WTC11 (cell line): ENCODE data around the gene IGLL1. TPM values are rescaled to one million over a fixed set of nuclear protein-coding genes. Genes with fewer than 3 reads are reported as not detected.

ENCODE experiments used
- ATAC-seq: fragments of 200-7000 bp; cut with Tn5 transposase; 2 replicates; pipeline ENCODE4 v1.10.0; 2021; ENCODE audit warnings: mild to moderate bottlenecking, moderate library complexity
- CTCF ChIA-PET: fragments of 300-600 bp; sonication (Branson Sonifier 250); formaldehyde crosslinking; loops from one replicate; lab custom pipeline; 2021; ENCODE audit warnings: antibody characterized with exemption; lab: Charles Lee
- POLR2A ChIA-PET: fragments of 350-600 bp; sonication (Branson Sonifier 250); formaldehyde crosslinking; loops from one replicate; lab custom pipeline; 2021; ENCODE audit warnings: antibody characterized with exemption; lab: Charles Lee
- DNase-seq: peaks from one replicate; pipeline ENCODE4 v3.0.0; 2021; ENCODE audit warnings: low spot score
- H3K27ac Mint-ChIP-seq: 2 replicates; pipeline ENCODE4 v1.8.0; 2021; ENCODE audit warnings: mixed read lengths
- H3K27me3 Mint-ChIP-seq: 2 replicates; pipeline ENCODE4 v1.8.0; 2021; ENCODE audit warnings: low read depth, mild to moderate bottlenecking, moderate library complexity, mixed read lengths
- H3K36me3 Mint-ChIP-seq: 2 replicates; pipeline ENCODE4 v1.8.0; 2021; ENCODE audit warnings: mixed read lengths
- H3K4me1 Mint-ChIP-seq: 2 replicates; pipeline ENCODE4 v1.8.0; 2022; ENCODE audit warnings: mixed read lengths
- H3K4me3 Mint-ChIP-seq: 2 replicates; pipeline ENCODE4 v1.8.0; 2021; ENCODE audit warnings: mild to moderate bottlenecking, moderate library complexity, mixed read lengths
- H3K9me3 Mint-ChIP-seq: 2 replicates; pipeline ENCODE4 v1.8.0; 2021; ENCODE audit warnings: mixed read lengths
- EMX1 ChIP-seq: fragments of 250-450 bp; sonication (Bioruptor Pico); IDR thresholded peaks from 2 replicates; pipeline ENCODE4 v1.8.0; 2021; ENCODE audit warnings: mild to moderate bottlenecking
- IRF1 ChIP-seq: sonication (generic); formaldehyde crosslinking; IDR thresholded peaks from 2 replicates; pipeline ENCODE4 v1.8.0; 2023; ENCODE audit warnings: missing genetic modification reagents
- MLX ChIP-seq: sonication (generic); formaldehyde crosslinking; IDR thresholded peaks from 2 replicates; pipeline ENCODE4 v1.8.1; 2023; ENCODE audit warnings: mild to moderate bottlenecking, missing genetic modification reagents, moderate library complexity
- NR2C2 ChIP-seq: sonication (generic); formaldehyde crosslinking; IDR thresholded peaks from 2 replicates; pipeline ENCODE4 v1.8.0; 2022; ENCODE audit warnings: mild to moderate bottlenecking, missing genetic modification reagents
- PREB ChIP-seq: sonication (generic); formaldehyde crosslinking; IDR thresholded peaks from 2 replicates; pipeline ENCODE4 v1.8.1; 2022; ENCODE audit warnings: mild to moderate bottlenecking, missing genetic modification reagents, moderate library complexity, borderline replicate concordance
- STAT6 ChIP-seq: sonication (generic); formaldehyde crosslinking; conservative IDR thresholded peaks from 2 replicates; pipeline ENCODE4 v1.8.1; 2023; ENCODE audit warnings: mild to moderate bottlenecking, low read depth, missing genetic modification reagents, moderate library complexity
- ZMAT4 ChIP-seq: fragments of 250-450 bp; sonication (Bioruptor Pico); IDR thresholded peaks from 2 replicates; pipeline ENCODE4 v1.9.0; 2021; ENCODE audit warnings: mild to moderate bottlenecking
- ZNF121 ChIP-seq: sonication (generic); formaldehyde crosslinking; IDR thresholded peaks from 2 replicates; pipeline ENCODE4 v1.8.0; 2023; ENCODE audit warnings: missing genetic modification reagents
- ZNF263 ChIP-seq: sonication (generic); formaldehyde crosslinking; IDR thresholded peaks from 2 replicates; pipeline ENCODE4 v1.8.1; 2022; ENCODE audit warnings: low read depth, mild to moderate bottlenecking, moderate library complexity, missing genetic modification reagents
- ZNF281 ChIP-seq: sonication (generic); formaldehyde crosslinking; IDR thresholded peaks from 2 replicates; pipeline ENCODE4 v1.8.0; 2023; ENCODE audit warnings: mild to moderate bottlenecking, missing genetic modification reagents
- ZNF396 ChIP-seq: fragments of 250-450 bp; sonication (Bioruptor Pico); IDR thresholded peaks from 2 replicates; pipeline ENCODE4 v1.8.0; 2021; ENCODE audit warnings: mild to moderate bottlenecking, moderate library complexity, borderline replicate concordance
- ZNF425 ChIP-seq: fragments of 250-450 bp; sonication (Bioruptor Pico); conservative IDR thresholded peaks from 2 replicates; pipeline ENCODE4 v1.9.0; 2021; ENCODE audit warnings: mild to moderate bottlenecking
- total RNA-seq: library from RNA; stranded (reverse); gene quantifications from 3 replicates; pipeline ENCODE4 v1.2.3, GENCODE V29; 2021

Gene IGLL1
- total RNA-seq, 1 experiment from 2014 or later, result not detected

- TF ChIP-seq ZNF281 (CRISPR knock-in tag) (no peak), PREB (CRISPR knock-in tag) (no peak), ZMAT4 (CRISPR knock-in tag) (no peak), ZNF121 (no peak)
- TF ChIP-seq, all 79 proteins: peak for 0
These were observed 8.6 kb downstream of the IGLL1 start (continued) for GRCh38 chr22:23571486-23571885.

GRCh38 chr22:23570681-23571080 lies 9.4 kb downstream of the IGLL1 start:
- no peaks in the 10 kb centered on the region for H3K36me3 Mint-ChIP-seq
- ChIA-PET CTCF (interaction anchor here (1.9 kb wide), 1 partner anchor 21 kb away, joined by 7 read pairs; no protein-coding TSS in a partner anchor), POLR2A (no interaction called here)
- H3K9me3 Mint-ChIP-seq, result peaks cover 8% of the 10 kb centered on the region; the same call in 1 of the 2 replicates
- H3K4me1 Mint-ChIP-seq, result peaks cover 8% of the 10 kb centered on the region
- H3K27me3 Mint-ChIP-seq, result peaks cover 49% of the 10 kb centered on the region
- ATAC-seq (no peak), DNase-seq (no peak)
- H3K4me3 Mint-ChIP-seq, result no peak overlapping the region
- TF ChIP-seq ZNF396 (CRISPR knock-in tag), result no peak
- no peak for TF ChIP-seq MLX
- TF ChIP-seq STAT6 (CRISPR knock-in tag), result no peak
- no peak for TF ChIP-seq ZNF425 (CRISPR knock-in tag)
- TF ChIP-seq EMX1 (CRISPR knock-in tag), result no peak
- no peak for TF ChIP-seq ZNF263 (CRISPR knock-in tag)
- TF ChIP-seq NR2C2 (CRISPR knock-in tag), result no peak
- no peak for TF ChIP-seq IRF1 (CRISPR knock-in tag)
- H3K27ac Mint-ChIP-seq, result no peak overlapping the region
